Mucosa of gallbladder (tissue), 1 donor: Measurements from ENCODE around the gene EIF4G3. TPM values are rescaled to one million over a fixed set of nuclear protein-coding genes. Genes with fewer than 3 reads are reported as not detected.
"Not testable (repeated sequence)": the region's sequence is repeated elsewhere in the genome, so short reads cannot be mapped to it uniquely, and the experiment has no call there.

Source experiments
- DNase-seq: peaks from one replicate; pipeline ENCODE4 v3.0.0-alpha.2; 2020; ENCODE audit warnings: low spot score
- total RNA-seq: library from RNA; stranded (reverse); gene quantifications from one replicate; pipeline ENCODE4 v1.2.1, GENCODE V29; 2021
- donor health status: DM: no; HTN: no; CAD: no.

Gene EIF4G3
- total RNA-seq, 1 donor from 2014 or later = 63.9 TPM

- no peak for DNase-seq
Measured at GRCh38 chr1:21154717-21155116, 22.0 kb downstream of the EIF4G3 start.

DNA sequence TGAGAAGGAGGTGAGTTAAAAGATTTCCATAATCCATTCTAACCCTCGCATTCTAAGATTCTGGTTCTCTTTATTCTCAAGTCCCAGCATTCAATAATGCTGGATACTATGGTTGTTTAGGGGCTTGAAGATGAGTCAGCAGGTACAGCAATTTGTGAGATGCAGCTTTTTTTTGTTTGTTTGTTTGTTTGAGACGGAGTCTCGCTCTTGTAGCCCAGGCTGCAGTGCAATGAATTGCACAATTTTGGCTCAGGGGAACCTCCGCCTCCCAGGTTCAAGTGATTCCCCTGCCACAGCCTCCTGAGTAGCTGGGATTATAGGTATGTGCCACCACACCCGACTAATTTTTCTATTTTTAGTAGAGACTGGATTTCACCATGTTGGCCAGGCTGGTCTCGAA lies 23.3 kb downstream of the EIF4G3 start:
- no peak for DNase-seq

DNA sequence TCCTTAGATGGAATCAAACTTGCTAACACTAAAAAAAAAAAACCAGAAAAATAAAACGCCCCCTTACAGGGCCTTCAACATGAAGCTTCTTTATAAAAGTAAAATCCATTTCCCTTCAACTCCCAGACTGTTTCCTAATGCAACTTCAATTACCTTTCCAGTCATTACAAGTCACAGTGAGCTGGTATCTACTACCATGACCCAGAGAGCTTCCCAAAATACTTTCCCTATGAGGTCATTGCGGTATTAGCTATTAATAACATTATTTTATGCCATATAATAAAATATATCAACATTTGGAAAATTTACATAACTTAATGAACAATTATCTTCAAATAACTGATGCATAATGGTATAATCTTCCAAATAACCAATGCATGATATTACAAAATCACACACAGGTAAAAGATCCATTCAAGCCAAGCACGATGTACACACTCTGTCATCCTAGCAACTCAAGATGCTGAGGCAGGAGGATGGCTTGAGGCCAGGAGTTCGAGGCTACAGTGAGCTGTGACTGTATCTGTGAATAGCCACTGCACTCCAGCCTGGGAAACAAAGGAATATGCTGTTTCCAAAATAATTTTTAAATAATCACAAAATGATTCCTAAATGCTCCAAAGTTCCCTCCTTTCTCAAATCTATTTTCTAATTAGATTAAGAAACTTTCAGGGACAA lies 24.1 kb downstream of the EIF4G3 start:
- DNase-seq = no peak

- DNase-seq = no peak
Measured at GRCh38 chr1:21149855-21150432, 26.8 kb downstream of the EIF4G3 start.

DNA sequence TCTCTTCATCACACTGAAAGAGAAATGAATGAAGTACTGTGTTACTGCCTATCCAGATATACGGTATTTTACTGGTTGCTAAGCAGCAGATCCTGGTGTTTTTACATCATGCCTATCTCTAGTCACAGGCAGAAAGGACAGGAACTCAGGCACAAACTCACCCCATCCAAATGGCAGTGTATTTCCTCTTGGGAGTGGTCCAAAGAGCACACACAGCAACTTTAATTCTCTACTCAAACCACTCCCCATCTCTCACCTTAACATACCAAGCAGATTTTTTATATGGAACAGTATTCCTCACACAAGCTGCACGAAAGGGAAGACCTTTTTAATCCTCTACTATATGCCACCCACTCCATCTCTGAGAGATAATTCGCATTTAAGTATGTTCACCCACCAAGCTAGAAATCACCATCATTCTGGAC lies 27.3 kb downstream of the EIF4G3 start:
- DNase-seq = peak; percentile 19

GRCh38 chr1:21143752-21144151 lies 32.9 kb downstream of the EIF4G3 start:
- no peak for DNase-seq

DNA sequence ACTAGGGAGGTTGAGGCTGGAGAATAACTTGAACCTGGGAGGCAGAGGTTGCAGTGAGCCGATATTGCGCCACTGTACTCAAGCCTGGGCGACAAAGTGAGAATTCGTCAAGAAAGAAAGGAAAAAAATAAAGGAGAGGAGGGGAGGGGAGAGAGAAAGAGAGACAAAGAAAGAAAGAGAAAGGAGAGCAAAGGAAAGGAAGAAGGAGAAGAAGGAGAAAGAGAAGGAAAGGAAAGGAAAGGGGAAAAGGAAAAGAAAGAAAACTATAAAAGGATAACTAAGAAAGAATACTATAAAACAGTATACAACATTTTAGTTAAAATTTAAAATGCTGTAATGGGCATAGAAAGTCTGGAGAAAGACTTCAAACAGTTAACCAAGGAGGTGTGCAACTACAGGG lies 33.6 kb downstream of the EIF4G3 start:
- no peak for DNase-seq

- DNase-seq = no peak
Measured at GRCh38 chr1:21141030-21141429, 35.7 kb downstream of the EIF4G3 start.

DNA sequence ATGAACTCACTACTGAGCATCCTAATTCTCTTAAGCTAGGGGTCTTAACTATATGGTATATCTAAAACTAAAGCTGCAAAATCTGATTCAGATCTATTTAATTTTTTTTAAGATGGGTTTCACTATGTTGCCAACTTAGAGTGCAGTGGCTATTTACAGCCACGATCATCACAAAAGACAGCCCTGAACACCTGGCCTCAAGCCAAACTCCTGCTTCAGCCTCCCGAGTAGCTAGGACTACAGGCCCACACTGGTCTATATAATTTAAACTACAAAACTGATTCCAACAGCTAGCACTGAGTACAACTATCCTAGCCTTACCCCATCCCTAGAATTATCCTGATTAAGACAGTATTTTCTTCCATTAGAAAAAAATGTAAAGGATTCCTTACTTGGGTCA lies 37.1 kb downstream of the EIF4G3 start:
- DNase-seq = no peak

GRCh38 chr1:21136344-21136743 lies 40.4 kb downstream of the EIF4G3 start:
- not testable (repeated sequence) for DNase-seq

- DNase-seq = no peak
Measured at GRCh38 chr1:21131200-21131599, 45.5 kb downstream of the EIF4G3 start.

DNA sequence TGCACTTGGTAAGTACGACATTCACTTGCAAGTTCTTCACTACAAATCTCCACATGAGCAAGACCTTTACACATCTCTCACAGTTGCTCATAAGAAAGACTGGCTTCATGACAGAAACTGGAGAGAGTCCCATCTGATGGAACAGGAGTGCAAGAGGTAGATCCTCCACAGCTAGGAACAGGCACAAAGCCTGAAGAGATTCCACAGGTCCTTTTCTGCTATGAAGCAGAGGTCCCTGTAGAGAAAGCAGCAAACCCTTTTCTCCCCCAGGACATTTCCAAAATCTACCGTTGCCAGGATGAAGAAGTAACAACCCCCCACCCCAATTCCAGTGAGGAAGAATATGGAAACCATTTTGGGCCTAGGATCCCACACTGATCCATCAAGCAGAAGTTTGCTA lies 47.3 kb downstream of the EIF4G3 start:
- DNase-seq = no peak

DNA sequence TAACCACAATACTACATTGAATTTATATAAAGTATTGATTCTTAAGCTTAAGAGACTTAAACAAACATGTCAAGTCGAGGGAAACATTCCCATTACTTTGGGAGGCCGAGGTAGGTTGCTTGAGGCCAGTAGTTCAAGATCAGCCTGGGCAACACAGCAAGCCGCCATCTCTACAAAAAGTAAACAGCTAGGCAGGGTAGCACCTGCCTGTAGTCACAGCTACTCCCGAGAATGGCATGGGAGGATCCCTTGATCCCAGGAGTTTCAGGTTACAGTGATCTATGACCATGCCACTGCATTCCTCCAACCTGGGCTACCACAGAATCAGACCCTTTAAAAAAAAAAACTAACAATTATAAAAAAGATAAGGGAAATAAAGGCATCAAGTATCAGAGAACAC lies 50.4 kb downstream of the EIF4G3 start:
- DNase-seq = no peak

DNA sequence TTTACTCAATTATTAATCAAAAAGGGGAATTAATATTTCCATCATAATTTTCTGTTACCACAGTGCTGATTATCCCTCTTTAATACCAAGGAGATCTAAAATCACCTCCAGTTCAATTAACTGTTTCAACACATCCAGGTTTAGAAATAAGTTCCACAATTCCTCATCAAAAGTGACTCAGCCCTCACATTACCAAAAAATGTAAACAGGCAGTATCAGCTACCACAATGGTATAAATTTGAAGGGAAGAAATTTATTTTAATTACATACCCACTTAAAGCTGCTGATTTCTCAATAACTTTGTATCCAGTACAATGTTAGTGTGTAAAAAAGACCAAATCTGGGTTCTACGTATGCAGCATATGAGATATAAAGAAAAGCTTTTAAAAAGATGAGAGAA lies 51.9 kb downstream of the EIF4G3 start:
- no peak for DNase-seq

GRCh38 chr1:21123287-21123948 lies 53.3 kb downstream of the EIF4G3 start:
- no peak for DNase-seq

DNA sequence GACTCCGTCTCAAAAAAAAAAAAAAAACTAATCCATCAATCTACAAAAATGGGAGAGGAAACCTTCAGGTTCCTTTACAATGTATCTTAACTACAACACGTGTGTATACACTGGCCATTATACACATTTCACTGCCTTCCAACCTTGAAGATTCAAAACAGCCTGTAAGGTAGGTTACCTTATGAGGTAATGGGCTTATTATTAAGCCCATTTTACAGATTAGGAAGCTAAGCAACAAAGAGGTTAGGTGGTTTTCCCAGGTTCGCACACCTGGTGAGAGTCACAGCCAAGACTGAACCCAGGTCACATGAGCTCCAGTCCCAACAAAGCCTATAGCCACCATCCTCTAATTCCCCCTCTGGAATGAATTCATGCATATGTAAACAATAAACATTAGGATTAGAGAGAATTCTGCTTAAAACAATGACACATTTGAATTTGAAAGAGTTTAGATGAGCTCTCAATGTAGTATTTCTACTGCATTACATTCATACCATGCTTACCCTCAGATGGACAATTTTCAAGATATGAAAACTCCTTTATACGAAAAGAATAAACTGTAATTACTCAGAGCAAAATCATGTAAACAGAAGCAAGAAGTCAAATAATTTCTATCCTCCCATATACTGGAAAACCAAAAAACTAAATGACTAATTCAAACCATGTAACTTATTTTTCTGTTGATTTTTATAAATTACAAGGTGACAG lies 54.8 kb downstream of the EIF4G3 start:
- no peak for DNase-seq

DNA sequence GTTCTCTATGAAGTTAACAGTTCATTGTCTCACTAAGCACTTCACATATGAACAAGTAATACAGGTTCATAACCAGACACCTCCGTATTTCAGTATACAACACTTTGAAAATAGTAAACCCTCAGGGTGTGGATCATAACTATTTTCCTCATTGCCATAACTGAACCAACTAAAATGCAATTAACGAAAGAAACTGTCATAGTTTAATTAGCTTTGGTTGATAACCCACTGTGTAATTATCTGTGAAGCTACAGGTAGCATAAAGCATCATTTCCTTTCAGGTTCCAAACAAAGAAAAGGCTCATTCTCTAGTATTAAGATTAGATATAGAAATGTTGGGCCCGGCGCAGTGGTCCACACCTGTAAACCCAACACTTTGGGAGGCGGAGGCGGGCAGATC lies 58.5 kb downstream of the EIF4G3 start:
- DNase-seq = no peak

DNA sequence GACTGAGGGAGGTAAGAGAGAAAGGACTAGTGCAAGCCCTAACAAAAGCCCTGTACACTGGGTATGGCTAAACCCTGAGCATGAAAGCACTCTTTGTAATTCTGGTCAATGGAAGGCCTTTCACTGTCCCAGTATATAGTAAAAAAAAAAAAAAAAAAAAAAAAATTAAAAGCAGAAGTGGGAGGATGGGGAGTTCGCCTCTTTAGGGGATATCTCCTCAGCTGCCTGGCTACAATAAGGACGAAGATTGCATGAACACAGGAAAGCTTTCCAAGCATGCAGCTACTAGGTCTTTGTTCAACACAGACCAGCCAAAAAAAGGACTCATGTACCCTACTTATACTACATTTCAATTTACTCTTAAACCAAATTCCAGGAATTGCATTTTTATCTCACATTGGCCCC lies 59.1 kb downstream of the EIF4G3 start:
- DNase-seq = no peak

GRCh38 chr1:21117159-21117558 lies 59.5 kb downstream of the EIF4G3 start:
- no peak for DNase-seq

DNA sequence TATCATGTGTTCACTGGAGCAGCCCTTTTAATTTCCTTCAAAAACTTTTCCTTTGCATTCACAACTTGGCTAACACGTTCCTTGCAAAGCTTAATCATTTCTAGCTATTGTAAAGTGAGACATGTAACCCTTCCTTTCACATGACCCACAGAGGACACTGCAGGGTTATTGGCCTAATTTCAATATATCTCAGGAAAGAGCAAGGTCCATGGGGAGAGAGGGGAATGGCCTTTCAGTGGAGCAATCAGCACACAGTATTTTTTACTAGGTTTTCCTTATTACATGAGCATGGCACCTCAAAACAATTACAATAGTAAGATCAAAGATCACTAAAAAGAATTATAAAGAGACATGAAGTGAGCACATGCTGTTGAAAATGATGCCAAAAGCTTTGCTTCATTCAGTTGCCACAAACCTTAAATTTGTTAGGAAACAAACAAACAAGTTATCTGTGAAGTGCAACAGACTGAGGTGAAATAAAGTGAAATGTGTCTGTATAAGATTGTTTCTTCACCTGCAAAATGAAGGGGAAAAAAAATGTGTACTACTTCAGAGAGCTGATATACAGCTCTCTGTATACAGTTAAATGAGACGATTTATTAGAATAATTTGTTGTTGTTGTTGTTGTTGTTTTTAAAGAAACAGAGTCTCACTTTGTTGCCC lies 61.5 kb downstream of the EIF4G3 start:
- peak; percentile 67 for DNase-seq

GRCh38 chr1:21114431-21114830 lies 62.3 kb downstream of the EIF4G3 start:
- DNase-seq = no peak

- DNase-seq = no peak
Measured at GRCh38 chr1:21110163-21110562, 66.5 kb downstream of the EIF4G3 start.
